HG03039 (cell line): ENCODE results near the gene KRTAP10-3.
"Not testable (repeated sequence)": the region's sequence is repeated elsewhere in the genome, so short reads cannot be mapped to it uniquely, and the experiment has no call there.

Experiments
- ATAC-seq: cut with Tn5 transposase; IDR thresholded peaks from one replicate; pipeline ENCODE4 v1.9.1; 2021; ENCODE audit warnings: mild to moderate bottlenecking, moderate library complexity; ENCODE audit not compliant: unreplicated experiment

The KRTAP10-3 gene

GRCh38 chr21:44590897-44591800 is 32.6 kb upstream of the KRTAP10-3 start:
- ATAC-seq, result not testable (repeated sequence)

- no peak for ATAC-seq
Observed at GRCh38 chr21:44590311-44590721, 31.7 kb upstream of the KRTAP10-3 start.

- ATAC-seq, result no peak
Observed at GRCh38 chr21:44589586-44590305, 31.2 kb upstream of the KRTAP10-3 start.

GRCh38 chr21:44589094-44589493 is 30.5 kb upstream of the KRTAP10-3 start:
- ATAC-seq, result no peak

- ATAC-seq, result no peak
Observed at GRCh38 chr21:44585892-44586291, 27.3 kb upstream of the KRTAP10-3 start.

GRCh38 chr21:44583800-44584147 is 25.2 kb upstream of the KRTAP10-3 start:
- no peak for ATAC-seq

- ATAC-seq, result no peak
Observed at GRCh38 chr21:44583089-44583799, 24.6 kb upstream of the KRTAP10-3 start.

- ATAC-seq, result no peak
Observed at GRCh38 chr21:44582055-44582454, 23.5 kb upstream of the KRTAP10-3 start.

- no peak for ATAC-seq
Observed at GRCh38 chr21:44581158-44581557, 22.6 kb upstream of the KRTAP10-3 start.

GRCh38 chr21:44580231-44580821 is 21.7 kb upstream of the KRTAP10-3 start, which contains the start of gene KRTAP10-5:
Gene KRTAP10-5 (minus strand): TSS chr21:44580604. CDS start chr21:44580578, 26 bp downstream.
- ATAC-seq, result not testable (repeated sequence)

GRCh38 chr21:44579833-44580144 is 21.2 kb upstream of the KRTAP10-3 start:
- no peak for ATAC-seq

- no peak for ATAC-seq
Observed at GRCh38 chr21:44579056-44579832, 20.6 kb upstream of the KRTAP10-3 start.

GRCh38 chr21:44578371-44579055 is 19.9 kb upstream of the KRTAP10-3 start:
- ATAC-seq, result no peak

- ATAC-seq, result no peak
Observed at GRCh38 chr21:44576025-44576420, 17.4 kb upstream of the KRTAP10-3 start.

GRCh38 chr21:44575307-44576024 is 16.9 kb upstream of the KRTAP10-3 start:
- no peak for ATAC-seq

- ATAC-seq, result no peak
Observed at GRCh38 chr21:44574457-44575306, 16.1 kb upstream of the KRTAP10-3 start.

- ATAC-seq, result not testable (repeated sequence)
Observed at GRCh38 chr21:44573630-44574456, 15.2 kb upstream of the KRTAP10-3 start, which contains the start of gene KRTAP10-4. Gene KRTAP10-4 (plus strand): TSS chr21:44573729. CDS start chr21:44573759, 30 bp downstream.
